Ishikawa (cell line): Measurements from ENCODE around the gene IFNA13.

Experiments
- EP300 ChIP-seq: IDR thresholded peaks from 2 replicates; pipeline ENCODE4 v1.6.1; 2012; ENCODE audit warnings: borderline replicate concordance
- NFIC ChIP-seq: IDR thresholded peaks from 2 replicates; pipeline ENCODE4 v1.6.1; 2012
- RAD21 ChIP-seq: IDR thresholded peaks from 2 replicates; pipeline ENCODE4 v1.6.1; 2012; ENCODE audit warnings: low read depth
- TAF1 ChIP-seq: IDR thresholded peaks from 2 replicates; pipeline ENCODE4 v1.6.1; 2012; ENCODE audit warnings: low read depth, mild to moderate bottlenecking
- TEAD4 ChIP-seq: IDR thresholded peaks from 2 replicates; pipeline ENCODE4 v1.6.1; 2012
- USF1 ChIP-seq: IDR thresholded peaks from 2 replicates; pipeline ENCODE4 v1.6.1; 2012
- TF ChIP-seq, protein P1 (sequence below): IDR thresholded peaks from 2 replicates; pipeline ENCODE4 v1.6.1; 2012
- TF ChIP-seq, protein P2 (sequence below): IDR thresholded peaks from 2 replicates; pipeline ENCODE4 v1.6.1; 2012; ENCODE audit warnings: low read depth, mild to moderate bottlenecking

GRCh38 chr9:21333226-21333625, 34.6 kb downstream of the IFNA13 start:
- no peak for TF ChIP-seq USF1
- TF ChIP-seq RAD21: no peak
- TF ChIP-seq, protein P1, sequence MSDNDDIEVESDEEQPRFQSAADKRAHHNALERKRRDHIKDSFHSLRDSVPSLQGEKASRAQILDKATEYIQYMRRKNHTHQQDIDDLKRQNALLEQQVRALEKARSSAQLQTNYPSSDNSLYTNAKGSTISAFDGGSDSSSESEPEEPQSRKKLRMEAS: no peak
- TF ChIP-seq, protein P2, sequence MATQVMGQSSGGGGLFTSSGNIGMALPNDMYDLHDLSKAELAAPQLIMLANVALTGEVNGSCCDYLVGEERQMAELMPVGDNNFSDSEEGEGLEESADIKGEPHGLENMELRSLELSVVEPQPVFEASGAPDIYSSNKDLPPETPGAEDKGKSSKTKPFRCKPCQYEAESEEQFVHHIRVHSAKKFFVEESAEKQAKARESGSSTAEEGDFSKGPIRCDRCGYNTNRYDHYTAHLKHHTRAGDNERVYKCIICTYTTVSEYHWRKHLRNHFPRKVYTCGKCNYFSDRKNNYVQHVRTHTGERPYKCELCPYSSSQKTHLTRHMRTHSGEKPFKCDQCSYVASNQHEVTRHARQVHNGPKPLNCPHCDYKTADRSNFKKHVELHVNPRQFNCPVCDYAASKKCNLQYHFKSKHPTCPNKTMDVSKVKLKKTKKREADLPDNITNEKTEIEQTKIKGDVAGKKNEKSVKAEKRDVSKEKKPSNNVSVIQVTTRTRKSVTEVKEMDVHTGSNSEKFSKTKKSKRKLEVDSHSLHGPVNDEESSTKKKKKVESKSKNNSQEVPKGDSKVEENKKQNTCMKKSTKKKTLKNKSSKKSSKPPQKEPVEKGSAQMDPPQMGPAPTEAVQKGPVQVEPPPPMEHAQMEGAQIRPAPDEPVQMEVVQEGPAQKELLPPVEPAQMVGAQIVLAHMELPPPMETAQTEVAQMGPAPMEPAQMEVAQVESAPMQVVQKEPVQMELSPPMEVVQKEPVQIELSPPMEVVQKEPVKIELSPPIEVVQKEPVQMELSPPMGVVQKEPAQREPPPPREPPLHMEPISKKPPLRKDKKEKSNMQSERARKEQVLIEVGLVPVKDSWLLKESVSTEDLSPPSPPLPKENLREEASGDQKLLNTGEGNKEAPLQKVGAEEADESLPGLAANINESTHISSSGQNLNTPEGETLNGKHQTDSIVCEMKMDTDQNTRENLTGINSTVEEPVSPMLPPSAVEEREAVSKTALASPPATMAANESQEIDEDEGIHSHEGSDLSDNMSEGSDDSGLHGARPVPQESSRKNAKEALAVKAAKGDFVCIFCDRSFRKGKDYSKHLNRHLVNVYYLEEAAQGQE: no peak
- TF ChIP-seq EP300: no peak
- no peak for TF ChIP-seq NFIC
- TF ChIP-seq TAF1: no peak
- TF ChIP-seq TEAD4: no peak
